Inferior parietal cortex (tissue), 1 donor: ENCODE data around the gene MED12.
A peak's percentile ranks its signal among the peaks of the same experiment; 100 is the strongest.

Experiments
- DNase-seq: peaks from one replicate; pipeline ENCODE4 v3.0.0-alpha.2; 2016; ENCODE audit errors: extremely low spot score

Gene MED12

DNA sequence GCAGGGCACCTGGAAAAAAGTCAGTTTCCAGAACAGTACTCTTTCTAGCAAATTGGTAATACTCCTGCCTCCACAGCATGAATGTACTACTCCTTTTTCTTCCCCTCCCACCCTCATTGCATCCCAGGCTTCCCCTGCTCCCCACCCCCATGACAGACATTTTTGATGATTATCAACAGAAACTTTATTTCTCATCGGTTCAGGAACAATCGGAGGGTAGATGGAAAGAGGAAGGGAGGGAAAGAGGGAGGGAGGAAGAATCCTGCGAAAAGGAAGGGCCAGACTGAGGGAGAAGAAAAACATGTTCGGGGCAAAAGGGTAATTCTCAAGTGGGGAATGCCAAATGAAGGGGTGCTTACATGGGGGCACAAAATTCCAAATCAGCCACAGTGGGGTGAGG, 11.2 kb upstream of the MED12 start:
- no peak for DNase-seq

DNA sequence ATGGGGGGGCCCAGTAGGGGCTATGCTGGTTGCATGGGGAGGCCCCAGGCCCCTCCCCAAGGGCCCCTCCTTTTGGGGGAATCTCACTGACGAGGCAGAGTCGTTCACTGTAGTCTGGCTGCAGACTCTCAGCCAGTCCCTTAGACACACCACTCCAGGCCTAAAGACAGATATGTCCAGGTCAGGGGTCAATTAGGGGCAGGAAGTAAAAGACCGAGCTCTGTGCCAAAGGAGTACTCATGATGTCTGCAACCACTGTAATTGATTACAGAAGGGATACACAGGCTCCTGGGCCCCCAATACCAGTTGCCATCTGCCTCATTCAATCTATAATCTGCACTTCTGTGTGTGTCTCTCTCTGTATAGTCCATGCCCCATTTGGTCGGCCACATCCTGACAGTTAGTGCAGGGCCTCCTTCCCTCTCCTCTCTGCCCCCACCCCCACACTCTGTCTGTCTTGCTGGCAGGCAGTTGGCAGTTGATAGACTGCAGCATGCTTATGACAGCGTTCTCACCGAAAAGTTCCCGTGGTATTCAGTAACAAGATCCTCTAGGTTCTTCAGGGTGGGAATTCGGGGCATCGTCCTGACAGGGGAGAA, 10.5 kb upstream of the MED12 start:
- no peak for DNase-seq

DNA sequence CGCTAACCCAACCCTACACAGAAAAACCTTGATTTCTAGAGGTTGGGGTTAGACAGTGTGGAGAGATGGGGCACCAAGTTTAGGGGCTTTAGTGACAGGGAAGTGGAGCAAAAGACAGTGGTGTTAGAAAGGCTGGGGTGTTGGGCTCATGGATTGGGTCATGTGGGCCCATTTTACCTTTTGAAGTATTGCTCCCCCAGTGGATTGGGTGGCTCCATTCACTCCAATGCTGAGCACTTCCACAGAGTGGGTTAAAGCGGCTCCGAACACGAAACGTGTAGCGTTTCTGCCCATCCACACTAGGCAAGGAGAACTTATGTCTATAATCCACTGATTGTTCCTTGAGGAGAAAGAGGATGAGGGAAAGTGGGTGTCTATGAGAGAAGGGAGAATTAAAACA, 9.3 kb upstream of the MED12 start:
- no peak for DNase-seq

DNA sequence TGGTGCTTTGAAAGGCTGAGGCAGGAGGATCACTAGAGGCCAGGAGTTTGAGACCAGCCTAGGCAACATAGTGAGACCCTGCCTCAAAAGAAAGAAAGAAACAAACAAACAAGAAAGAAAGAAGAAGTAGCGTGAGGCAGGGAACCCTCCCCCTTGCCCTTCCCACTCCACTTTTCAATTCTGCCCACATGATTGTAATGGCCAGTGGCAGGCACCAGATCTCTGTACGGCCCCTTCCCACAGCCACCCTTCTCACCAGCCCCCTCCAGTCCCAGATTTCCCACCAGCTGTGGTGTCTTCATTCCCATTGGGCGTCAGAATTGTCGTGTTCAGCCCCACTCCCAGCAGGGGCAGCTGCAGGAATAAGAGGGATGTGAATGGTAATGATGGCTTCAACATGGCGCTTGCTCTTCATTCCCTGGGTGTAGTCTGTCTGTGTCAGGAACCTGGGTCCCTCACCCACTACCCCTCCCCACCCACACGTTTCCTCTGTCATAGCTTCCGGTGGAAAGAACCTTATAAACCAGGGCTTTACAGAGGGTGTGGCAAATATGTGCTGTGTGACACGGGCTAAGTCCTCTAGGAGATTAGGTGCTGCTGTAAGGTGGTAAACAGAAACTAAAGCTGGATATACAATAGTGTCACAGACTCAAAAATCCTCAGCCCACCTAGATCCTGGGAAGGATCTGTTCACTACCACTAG, 7.1 kb upstream of the MED12 start, which contains the start of gene IL2RG:
IL2RG (minus strand) TSS at position 437 of the 703 bp plus-strand sequence; CDS start at position 399, 38 bp downstream.
- DNase-seq, result no peak

DNA sequence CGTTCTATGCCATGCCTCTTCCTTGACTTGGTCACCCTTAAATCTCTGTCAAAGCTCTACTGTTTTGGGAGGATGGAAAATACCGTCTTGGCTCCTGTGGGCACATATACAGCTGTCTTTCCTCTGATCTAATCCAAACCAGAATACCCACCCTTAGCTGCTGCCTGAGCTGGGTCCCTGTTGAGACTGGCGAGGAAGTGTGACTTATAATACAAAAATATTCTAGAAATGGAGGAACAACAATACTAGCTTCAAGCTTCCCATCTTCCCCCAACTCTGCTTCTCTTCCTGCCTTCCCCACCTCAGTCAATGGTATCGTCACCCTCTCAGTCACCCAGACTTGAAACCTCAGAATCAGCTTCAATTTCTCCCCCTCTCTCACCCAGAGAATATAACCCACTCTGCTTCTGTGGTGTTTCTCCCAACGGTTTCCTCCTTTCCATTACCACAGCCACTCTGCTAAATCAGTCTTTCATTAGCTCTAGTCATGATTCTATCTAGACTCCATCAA, 6.4 kb upstream of the MED12 start:
- no peak for DNase-seq

DNA sequence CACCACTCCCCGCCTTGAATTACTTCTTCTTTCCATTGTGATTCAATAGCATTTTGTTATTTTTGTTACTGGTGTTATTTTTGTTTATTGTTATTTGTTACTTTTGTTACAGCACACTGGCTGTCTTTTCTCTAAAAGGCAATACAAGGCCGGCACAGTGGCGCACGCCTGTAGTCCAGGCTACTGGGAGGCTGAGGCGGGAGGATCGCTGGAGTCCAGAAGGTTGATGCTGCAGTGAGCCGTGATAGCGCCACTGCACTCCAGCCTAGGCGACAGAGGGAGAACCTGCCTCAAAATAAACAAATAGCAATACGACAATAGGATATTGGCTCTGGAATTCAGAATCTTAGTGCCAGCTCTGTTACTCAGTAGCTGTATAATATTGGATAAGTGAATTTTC, 1.0 kb upstream of the MED12 start:
- no peak for DNase-seq

DNA sequence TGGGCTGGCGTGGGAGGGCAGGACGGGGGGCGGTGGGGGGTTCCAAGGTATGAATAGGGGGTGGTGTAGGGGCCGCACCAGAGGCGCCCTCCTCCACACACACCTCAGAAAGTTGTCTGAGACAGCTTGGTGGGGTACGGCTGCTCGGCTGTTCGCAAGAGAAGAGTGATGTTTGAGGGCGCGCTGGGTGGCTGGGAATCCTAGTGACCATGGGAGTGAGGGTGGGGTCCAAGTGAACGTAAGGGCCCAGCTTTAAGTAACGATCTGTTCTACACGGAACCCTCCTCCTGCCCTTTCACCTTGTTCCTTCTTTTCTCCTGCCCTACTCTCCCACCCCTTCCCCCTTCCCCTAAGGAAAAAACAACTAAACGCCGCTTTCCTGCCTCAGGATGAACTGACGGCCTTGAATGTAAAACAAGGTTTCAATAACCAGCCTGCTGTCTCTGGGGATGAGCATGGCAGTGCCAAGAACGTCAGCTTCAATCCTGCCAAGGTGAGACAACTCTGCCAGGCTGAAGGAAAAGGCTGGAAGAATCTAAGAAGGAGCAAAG, 664 bp downstream of the MED12 start:
- DNase-seq, result no peak

DNA sequence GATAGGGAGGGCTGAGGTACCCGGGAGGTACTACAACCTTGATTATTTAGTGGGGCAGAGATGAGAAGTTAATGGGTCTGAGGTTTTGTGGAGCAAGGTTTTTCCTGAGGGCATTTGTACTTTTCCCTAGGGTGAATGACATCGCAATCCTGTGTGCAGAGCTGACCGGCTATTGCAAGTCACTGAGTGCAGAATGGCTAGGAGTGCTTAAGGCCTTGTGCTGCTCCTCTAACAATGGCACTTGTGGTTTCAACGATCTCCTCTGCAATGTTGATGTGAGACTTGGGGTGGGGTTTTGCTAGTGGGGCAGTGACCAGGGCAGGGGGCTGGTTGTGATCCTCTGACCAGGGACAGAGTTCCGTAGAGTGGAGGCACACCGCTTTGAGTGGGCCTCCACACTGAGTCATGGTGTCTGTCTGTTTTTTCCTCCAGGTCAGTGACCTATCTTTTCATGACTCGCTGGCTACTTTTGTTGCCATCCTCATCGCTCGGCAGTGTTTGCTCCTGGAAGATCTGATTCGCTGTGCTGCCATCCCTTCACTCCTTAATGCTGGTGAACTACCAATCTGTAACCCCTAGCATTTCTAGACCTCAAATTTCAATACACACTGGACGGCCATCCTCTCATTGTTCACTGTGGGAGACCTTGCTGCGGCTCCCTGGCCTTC, 9.9 kb downstream of the MED12 start:
- DNase-seq, result no peak

DNA sequence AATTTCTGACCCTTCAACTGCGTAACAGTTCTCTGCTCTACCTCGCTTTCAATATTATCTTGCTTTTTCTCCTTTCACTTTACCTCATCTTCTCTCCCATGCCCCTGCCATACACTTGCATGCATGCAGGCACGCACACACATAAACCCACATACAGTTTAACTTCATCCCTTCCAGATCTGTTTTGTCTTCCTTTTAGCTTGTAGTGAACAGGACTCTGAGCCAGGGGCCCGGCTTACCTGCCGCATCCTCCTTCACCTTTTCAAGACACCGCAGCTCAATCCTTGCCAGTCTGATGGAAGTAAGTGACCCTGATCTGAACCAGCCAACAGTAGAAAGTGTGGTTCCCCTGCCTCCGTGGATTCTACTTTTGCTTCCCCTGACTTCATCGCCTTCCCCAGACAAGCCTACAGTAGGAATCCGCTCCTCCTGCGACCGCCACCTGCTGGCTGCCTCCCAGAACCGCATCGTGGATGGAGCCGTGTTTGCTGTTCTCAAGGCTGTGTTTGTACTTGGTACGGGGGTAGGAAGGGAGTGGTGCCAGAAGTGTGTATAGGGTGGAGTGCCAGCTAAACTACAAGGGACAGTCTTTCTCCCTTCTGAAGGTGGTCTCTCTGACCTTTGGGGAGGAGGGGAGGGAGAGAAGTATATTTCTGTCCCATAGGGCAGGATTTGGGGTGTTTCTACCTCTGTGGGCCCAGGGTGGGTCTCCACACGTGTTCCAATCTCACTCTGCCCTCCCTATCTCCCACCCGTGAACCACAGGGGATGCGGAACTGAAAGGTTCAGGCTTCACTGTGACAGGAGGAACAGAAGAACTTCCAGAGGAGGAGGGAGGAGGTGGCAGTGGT, 10.7 kb downstream of the MED12 start:
- peak; percentile 63 for DNase-seq

DNA sequence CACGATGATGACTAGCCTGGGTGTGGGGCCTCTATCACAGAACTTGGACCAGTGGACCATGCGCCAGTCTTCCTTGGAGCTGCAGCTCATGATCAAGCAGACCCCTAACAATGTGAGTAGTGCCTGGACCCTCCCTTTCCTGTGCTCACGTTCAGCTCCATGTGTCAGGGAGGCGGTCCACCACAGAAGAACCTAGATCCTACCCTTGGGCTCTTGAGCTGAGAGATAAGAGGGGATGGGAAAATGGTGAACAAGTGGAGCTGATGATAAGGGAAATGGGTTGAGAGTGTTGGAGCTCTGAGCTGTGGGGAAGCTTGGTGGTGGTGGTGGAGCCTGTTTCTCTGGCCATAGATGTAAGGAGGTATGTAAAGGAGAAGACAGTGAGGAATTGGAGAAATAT, 13.1 kb downstream of the MED12 start:
- DNase-seq, result no peak

DNA sequence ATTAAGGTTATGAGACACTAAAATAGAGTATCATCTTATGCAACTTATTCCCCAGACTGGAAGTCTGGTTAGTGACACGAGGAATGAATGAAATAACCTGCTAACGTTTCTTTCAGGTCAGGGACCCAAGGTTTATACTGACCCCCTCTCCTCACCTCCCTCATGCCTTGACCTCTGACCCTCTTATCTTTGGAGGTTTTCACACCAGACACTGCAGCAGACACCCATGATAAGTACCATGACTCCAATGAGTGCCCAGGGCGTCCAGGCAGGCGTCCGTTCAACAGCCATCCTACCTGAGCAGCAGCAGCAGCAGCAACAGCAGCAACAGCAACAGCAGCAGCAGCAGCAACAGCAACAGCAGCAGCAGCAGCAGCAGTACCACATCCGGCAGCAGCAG, 22.0 kb downstream of the MED12 start:
- no peak for DNase-seq

DNA sequence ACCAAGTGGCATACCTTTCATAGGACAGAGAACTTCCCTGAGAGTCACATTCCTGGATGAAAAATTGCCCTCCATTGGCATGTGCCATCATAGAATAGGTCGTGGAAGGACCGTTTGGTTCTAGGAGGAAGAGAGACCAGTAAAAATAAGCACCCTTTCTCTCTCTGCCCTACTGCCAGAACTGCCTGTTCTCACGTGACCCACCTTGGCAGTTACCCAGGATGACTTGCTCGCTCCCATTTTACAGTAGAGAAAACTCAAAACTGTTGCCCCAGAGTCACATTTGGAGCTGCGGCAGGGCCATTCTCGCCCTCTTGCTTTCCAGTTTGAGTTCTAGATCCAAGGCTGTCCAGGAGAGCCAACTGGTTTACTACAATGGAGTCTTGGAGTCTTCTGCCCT, 25.1 kb downstream of the MED12 start:
- no peak for DNase-seq

DNA sequence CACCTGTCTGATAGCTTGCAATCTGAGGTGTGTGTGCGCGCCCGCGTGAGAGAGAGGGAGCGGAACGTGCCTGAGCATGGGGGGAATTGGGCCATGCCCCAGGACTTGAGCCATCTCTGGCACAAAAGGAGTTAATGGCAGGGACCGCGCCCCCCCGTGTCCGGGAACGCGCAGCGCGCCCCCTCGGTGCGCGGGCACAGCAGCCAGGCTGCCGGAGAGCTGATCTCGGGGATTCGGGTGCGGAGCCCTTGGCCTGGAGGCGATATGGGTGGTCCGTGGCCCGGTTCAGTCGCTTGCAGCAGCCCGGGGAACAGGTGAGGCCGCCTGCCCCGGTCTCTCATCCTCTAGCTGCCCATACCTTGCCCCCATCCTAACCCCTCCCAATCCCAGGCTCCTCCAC, 26.3 kb downstream of the MED12 start, which contains the start of gene NLGN3:
NLGN3 (plus strand) TSS at position 191 of the 400 bp plus-strand sequence. CDS start 2,909 bp downstream, outside the sequence.
- DNase-seq, result no peak

DNA sequence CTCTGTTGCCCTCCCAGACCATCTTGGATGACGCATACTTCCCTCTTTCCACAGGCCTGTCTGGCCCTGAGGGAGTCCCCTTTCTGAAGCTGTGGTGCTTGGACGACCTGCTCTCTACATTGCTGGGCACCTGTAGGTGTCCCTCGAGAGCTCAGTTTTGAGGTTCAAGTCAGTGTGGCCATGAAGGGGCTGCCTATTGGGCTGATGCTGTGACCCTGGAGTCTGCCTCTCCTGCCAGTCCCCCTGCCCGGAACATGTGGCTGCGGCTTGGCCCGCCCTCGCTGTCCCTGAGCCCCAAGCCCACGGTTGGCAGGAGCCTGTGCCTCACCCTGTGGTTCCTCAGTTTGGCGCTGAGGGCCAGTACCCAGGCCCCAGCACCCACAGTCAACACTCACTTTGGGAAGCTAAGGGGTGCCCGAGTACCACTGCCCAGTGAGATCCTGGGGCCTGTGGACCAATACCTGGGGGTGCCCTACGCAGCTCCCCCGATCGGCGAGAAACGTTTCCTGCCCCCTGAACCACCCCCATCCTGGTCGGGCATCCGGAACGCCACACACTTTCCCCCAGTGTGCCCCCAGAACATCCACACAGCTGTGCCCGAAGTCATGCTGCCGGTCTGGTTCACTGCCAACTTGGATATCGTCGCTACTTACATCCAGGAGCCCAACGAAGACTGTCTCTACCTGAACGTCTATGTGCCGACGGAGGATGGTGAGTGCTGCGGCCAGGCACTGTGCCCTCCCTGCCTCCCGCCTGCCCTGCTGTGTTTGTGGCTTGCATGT, 29.3 kb downstream of the MED12 start:
- no peak for DNase-seq

DNA sequence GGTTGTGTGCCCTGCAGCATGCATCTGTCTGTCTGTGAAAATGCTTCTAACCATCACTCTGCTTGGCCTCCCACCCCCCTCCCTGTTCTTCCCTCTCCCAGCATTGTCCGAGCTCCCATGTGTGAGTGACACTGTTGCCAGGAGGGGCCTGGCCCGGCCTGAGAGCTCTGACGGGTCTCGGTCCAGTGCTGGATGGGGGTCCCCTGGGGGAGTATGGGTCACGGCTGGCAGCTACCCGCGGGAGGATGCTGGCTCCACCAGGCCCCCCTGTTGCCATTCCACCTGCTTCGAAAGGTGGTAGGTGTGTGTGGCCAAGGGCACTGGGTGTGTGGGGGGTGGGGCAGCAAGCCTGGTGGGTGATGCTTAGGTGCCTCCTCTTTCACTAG, 29.9 kb downstream of the MED12 start:
- DNase-seq, result no peak

DNA sequence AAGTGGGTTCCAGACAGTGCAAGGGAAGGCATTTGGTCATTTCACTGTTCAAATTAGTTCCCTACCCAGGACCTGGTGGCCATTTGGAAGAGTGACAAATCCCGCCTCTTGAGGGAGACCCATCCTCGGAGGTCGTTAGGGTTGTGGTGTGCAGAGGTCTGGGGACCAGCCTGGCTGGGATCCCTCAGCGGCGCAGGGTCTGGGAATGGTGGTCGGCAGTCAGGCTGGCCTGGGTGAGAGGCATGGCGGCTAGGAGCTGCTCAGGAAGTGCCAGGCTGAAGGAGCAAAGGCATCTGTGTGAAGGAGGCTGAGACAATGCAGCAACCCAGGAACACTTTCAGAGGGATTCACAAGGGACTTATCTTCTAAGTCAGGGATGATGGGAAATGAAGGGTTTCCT, 33.0 kb downstream of the MED12 start:
- DNase-seq, result no peak

DNA sequence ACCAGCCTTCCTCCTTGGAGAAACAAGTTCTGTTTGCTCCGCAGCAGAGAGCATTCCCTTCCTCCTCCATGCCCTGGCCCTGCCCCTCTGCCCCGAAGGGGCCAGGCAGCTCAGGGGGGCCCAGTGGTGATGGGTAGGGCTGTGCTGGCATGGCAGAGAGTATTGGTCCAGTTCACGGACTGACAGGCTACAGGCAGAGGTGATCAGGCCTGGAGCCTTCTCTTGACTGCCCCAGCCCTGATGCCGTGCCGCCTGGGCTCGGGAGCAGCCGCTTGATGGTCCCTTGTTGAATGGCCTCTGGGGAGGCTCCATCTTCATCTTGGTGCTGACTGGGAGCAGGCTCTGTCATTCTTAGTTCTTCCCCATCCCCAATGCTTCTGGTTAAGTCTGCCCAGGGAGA, 35.8 kb downstream of the MED12 start:
- DNase-seq, result no peak

DNA sequence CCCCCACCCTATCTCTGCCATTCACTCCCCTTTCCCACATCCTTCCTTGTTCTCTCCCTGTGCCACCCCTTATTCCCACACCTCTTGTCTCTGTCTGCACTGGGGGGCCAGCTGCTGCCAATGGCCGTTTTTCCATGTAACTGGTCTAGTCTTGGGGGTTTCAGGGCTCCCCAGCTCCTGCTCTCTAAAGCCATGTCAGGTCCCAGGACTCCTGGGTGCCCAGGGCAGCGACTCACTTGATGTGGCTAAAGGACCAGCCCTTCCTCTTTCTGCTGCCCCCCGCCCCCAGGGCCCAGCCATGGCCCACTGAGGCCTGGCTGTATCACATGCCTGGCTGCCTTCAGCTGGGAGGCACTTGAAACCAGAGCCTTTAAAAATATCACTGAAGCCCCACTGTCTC, 36.2 kb downstream of the MED12 start:
- DNase-seq, result no peak

DNA sequence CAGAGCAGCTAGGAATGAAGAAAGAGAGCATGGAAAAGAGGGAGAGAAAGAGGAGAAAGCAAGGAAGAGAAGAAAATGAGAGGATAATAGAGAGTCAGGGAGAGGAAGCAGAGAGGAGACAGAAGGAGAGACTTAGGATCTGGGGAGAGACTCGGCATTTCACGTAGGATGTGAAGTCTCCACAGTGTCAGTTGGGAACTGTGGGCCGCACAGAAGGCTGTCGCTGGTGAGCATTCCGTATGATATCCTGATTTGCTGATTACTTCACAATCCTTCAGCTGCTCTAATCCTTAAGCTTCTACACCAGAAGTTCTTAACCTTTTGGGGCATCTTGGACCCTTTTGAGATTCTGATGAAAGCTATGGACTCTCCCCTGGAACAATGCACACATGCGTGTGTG, 40.2 kb downstream of the MED12 start:
- no peak for DNase-seq

DNA sequence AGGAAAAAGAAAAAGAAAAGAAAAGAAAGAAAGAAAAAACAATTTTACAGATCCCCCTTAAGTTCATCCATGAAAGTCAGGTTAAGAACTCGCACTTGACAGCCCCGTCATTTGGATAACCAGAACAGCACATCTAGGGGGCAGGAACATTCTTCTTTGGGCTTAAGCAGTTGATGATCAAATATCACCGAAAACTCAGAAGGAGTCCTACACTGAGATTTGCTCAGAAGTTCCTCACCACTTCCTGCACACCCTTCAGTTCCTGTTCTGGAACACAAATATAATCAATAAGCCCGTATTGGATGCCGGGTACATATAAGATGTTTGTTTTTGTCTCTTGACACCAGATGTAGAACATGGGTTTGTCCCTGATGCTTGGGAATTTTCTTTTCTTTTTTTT, 40.9 kb downstream of the MED12 start:
- no peak for DNase-seq

DNA sequence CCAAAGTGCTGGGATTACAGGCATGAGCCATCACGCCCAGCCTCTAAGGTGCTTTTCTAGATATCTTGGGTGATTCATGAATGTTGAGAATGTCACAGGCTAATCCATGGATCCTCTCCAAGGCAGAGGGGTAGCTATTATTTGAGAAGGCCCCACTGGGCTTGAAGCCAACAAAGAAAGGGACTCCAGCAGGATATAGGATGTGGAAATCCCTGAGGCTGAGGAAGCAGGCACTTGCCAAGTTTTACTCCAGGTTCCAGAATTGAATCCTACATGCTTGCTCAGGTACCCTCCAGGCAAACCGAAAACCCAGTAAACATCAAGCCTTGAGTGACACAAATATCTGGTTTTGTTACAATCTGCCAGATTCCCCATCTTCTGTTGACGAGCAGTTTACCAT, 42.1 kb downstream of the MED12 start:
- no peak for DNase-seq
